Astrocyte (in vitro differentiated cells and primary cell): Measurements from ENCODE around the gene OR52D1. TPM values are rescaled to one million over a fixed set of nuclear protein-coding genes. Genes with fewer than 3 reads are reported as not detected.

Source experiments
- DNase-seq: peaks from one replicate; pipeline ENCODE4 v3.0.0-alpha.2; 2010; ENCODE audit warnings: low read depth
- FAIRE-seq: peaks from 2 replicates; lab custom pipeline; 2011; peaks lifted over from hg19 to GRCh38; lab: Jason Lieb, UNC
- H2AFZ ChIP-seq: 2 replicates; pipeline ENCODE4 v1.6.0; 2012; ENCODE audit warnings: low read depth, low read length, inconsistent platforms
- H3K27ac ChIP-seq: 2 replicates; pipeline ENCODE4 v1.5.1; 2011; ENCODE audit warnings: low read depth, low read length, inconsistent platforms
- H3K27me3 ChIP-seq: 2 replicates; pipeline ENCODE4 v1.6.0; 2011; ENCODE audit warnings: low read length, inconsistent platforms; ENCODE audit not compliant: insufficient read depth
- H3K36me3 ChIP-seq: 2 replicates; pipeline ENCODE4 v1.5.1; 2011; ENCODE audit warnings: low read length, inconsistent platforms; ENCODE audit not compliant: insufficient read depth
- H3K4me1 ChIP-seq: 2 replicates; pipeline ENCODE4 v1.5.1; 2011; ENCODE audit warnings: low read length, inconsistent platforms; ENCODE audit not compliant: insufficient read depth
- H3K4me2 ChIP-seq: 2 replicates; pipeline ENCODE4 v1.6.0; 2012; ENCODE audit warnings: low read length, inconsistent platforms
- H3K4me3 ChIP-seq: 2 replicates; pipeline ENCODE4 v1.5.1; 2011; ENCODE audit warnings: low read depth, mild to moderate bottlenecking, low read length, inconsistent platforms; ENCODE audit not compliant: insufficient read depth
- H3K79me2 ChIP-seq: 2 replicates; pipeline ENCODE4 v1.6.0; 2012; ENCODE audit warnings: mild to moderate bottlenecking, low read length, inconsistent platforms; ENCODE audit not compliant: insufficient read depth
- H3K9ac ChIP-seq: 2 replicates; pipeline ENCODE4 v1.6.0; 2012; ENCODE audit warnings: mild to moderate bottlenecking, low read length, inconsistent platforms
- H3K9me3 ChIP-seq: 2 replicates; pipeline ENCODE4 v1.5.1; 2012; ENCODE audit warnings: low read depth, mild to moderate bottlenecking, low read length, inconsistent platforms; ENCODE audit not compliant: insufficient read depth
- H4K20me1 ChIP-seq: 2 replicates; pipeline ENCODE4 v1.6.0; 2012; ENCODE audit warnings: low read length, inconsistent platforms; ENCODE audit not compliant: insufficient read depth
- H3K27ac Mint-ChIP-seq: one replicate; pipeline ENCODE4 v1.8.0; 2021; ENCODE audit warnings: mild to moderate bottlenecking, mixed read lengths; ENCODE audit not compliant: unreplicated experiment
- H3K27me3 Mint-ChIP-seq: one replicate; pipeline ENCODE4 v1.8.0; 2021; ENCODE audit warnings: low read depth, mixed read lengths; ENCODE audit not compliant: unreplicated experiment
- H3K36me3 Mint-ChIP-seq: one replicate; pipeline ENCODE4 v1.8.0; 2021; ENCODE audit warnings: low read depth, mixed read lengths; ENCODE audit not compliant: unreplicated experiment
- H3K4me1 Mint-ChIP-seq: one replicate; pipeline ENCODE4 v1.8.0; 2021; ENCODE audit warnings: low read depth, mixed read lengths; ENCODE audit not compliant: unreplicated experiment
- H3K4me3 Mint-ChIP-seq: one replicate; pipeline ENCODE4 v1.8.0; 2021; ENCODE audit warnings: mild to moderate bottlenecking, moderate library complexity, mixed read lengths; ENCODE audit not compliant: unreplicated experiment
- H3K9me3 Mint-ChIP-seq: one replicate; pipeline ENCODE4 v1.8.0; 2021; ENCODE audit warnings: mild to moderate bottlenecking, mixed read lengths; ENCODE audit not compliant: unreplicated experiment
- EZH2 ChIP-seq: IDR thresholded peaks from 2 replicates; pipeline ENCODE4 v1.6.1; 2012; ENCODE audit warnings: mild to moderate bottlenecking, low read length, inconsistent platforms; ENCODE audit not compliant: insufficient read depth
- total RNA-seq: library from RNA; stranded (reverse); gene quantifications from 2 replicates; pipeline ENCODE4 v1.2.1, GENCODE V29; 2021
- TF ChIP-seq, protein P1 (sequence below): IDR thresholded peaks from 2 replicates; pipeline ENCODE4 v1.5.1; 2011; ENCODE audit warnings: low read depth, mild to moderate bottlenecking, inconsistent platforms, low read length, moderate library complexity; ENCODE audit not compliant: insufficient read depth

Gene OR52D1
- total RNA-seq, 1 donor from 2014 or later = not detected

DNA sequence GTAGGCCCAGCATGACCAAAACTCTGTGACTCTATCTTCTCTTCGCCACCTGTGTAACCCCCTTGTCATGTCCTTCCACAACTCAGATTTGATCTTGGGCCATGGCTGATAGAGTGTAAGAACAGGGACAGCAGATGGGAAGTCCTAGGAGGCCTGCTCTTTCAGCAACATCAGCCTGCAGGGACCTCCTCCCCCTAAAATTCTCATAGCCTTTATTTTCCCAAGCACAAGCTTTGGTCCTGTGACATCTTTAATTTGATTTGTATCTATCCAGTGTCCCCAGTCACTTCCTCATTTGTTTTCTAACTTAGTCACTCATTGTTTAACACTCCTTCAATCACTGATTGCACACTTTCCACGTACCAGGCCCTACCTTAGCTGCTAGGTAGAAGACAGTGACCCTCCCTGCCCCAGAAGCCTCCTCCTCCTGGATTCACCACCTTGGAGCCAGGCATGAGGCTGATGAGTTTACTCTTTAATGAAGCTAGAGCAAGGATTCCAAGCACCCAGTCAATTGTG is 16.0 kb downstream of the OR52D1 start:
- Mint-ChIP-seq H3K4me3 (no peak overlapping the region), H3K27ac (no peak overlapping the region), H3K4me1 (no peaks in the 10 kb centered on the region), H3K36me3 (no peaks in the 10 kb centered on the region), H3K27me3 (no peaks in the 10 kb centered on the region), H3K9me3 (peaks cover 2% of the 10 kb centered on the region)
- Histone ChIP-seq H3K4me1 (no peaks in the 10 kb centered on the region), H2AFZ (no peak overlapping the region), H3K4me2 (no peak overlapping the region), H3K27ac (no peak overlapping the region), H3K79me2 (no peaks in the 10 kb centered on the region), H3K27me3 (no peaks in the 10 kb centered on the region), H3K4me3 (no peak overlapping the region), H4K20me1 (no peaks in the 10 kb centered on the region), H3K36me3 (no peaks in the 10 kb centered on the region), H3K9ac (no peak overlapping the region), H3K9me3 (no peaks in the 10 kb centered on the region)
- FAIRE-seq (no peak), DNase-seq (no peak)
- TF ChIP-seq, protein P1, sequence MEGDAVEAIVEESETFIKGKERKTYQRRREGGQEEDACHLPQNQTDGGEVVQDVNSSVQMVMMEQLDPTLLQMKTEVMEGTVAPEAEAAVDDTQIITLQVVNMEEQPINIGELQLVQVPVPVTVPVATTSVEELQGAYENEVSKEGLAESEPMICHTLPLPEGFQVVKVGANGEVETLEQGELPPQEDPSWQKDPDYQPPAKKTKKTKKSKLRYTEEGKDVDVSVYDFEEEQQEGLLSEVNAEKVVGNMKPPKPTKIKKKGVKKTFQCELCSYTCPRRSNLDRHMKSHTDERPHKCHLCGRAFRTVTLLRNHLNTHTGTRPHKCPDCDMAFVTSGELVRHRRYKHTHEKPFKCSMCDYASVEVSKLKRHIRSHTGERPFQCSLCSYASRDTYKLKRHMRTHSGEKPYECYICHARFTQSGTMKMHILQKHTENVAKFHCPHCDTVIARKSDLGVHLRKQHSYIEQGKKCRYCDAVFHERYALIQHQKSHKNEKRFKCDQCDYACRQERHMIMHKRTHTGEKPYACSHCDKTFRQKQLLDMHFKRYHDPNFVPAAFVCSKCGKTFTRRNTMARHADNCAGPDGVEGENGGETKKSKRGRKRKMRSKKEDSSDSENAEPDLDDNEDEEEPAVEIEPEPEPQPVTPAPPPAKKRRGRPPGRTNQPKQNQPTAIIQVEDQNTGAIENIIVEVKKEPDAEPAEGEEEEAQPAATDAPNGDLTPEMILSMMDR = no peak
- TF ChIP-seq EZH2 = no peak

DNA sequence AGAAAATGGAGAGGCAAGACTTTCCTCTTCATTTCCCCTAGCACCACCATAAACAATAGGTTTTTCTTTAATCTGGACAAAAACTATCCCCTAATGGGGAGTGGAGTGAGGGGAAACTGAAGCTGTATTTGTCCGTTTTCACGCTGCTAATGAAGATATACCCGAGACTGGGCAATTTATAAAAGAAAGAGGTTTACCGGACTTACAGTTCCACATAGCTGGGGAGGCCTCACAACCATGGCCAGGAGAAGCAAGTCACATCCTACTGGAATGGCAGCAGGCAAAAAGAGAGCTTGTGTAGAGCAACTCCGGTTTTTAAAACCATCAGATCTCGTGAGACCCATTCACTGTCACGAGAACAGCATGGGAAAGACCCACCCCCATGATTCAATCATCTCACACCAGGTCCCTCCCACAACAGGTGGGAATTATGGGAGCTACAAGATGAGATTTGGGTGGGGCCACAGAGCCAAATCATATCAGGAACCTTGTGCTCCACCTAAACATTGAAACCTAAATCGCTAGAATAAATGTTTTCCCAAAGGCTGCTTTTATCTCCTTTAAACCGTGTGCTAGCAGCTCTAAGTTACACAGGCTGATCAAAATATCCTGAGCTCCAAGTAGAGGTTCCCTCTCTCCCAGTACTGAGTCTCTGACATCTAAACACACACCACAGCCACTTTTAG is 17.0 kb downstream of the OR52D1 start:
- no peaks in the 10 kb centered on the region for H3K9me3 ChIP-seq
- H3K27ac ChIP-seq = no peak overlapping the region
- H3K9ac ChIP-seq = no peak overlapping the region
- no peaks in the 10 kb centered on the region for H3K4me1 Mint-ChIP-seq
- no peaks in the 10 kb centered on the region for H3K79me2 ChIP-seq
- no peak overlapping the region for H2AFZ ChIP-seq
- no peaks in the 10 kb centered on the region for H3K27me3 Mint-ChIP-seq
- H3K4me3 ChIP-seq = no peak overlapping the region
- no peaks in the 10 kb centered on the region for H3K27me3 ChIP-seq
- H4K20me1 ChIP-seq = no peaks in the 10 kb centered on the region
- H3K9me3 Mint-ChIP-seq = peaks cover 2% of the 10 kb centered on the region
- H3K36me3 ChIP-seq = no peaks in the 10 kb centered on the region
- no peak overlapping the region for H3K4me3 Mint-ChIP-seq
- H3K27ac Mint-ChIP-seq = no peak overlapping the region
- H3K36me3 Mint-ChIP-seq = no peaks in the 10 kb centered on the region
- TF ChIP-seq, protein P1 = no peak
- TF ChIP-seq EZH2 = no peak
- DNase-seq (no peak), FAIRE-seq (no peak)
- H3K4me2 ChIP-seq = no peak overlapping the region
- H3K4me1 ChIP-seq = no peaks in the 10 kb centered on the region
